T-helper 2 cell (primary cell): ENCODE measurements around the gene SDK1.
"Not testable (repeated sequence)": the region's sequence is repeated elsewhere in the genome, so short reads cannot be mapped to it uniquely, and the experiment has no call there.

Experiments
- DNase-seq, 5 experiments: peaks; one replicate each; pipeline versions ENCODE4 v3.0.0 to v3.0.0-alpha.2; 2012 to 2022

The SDK1 gene

DNA sequence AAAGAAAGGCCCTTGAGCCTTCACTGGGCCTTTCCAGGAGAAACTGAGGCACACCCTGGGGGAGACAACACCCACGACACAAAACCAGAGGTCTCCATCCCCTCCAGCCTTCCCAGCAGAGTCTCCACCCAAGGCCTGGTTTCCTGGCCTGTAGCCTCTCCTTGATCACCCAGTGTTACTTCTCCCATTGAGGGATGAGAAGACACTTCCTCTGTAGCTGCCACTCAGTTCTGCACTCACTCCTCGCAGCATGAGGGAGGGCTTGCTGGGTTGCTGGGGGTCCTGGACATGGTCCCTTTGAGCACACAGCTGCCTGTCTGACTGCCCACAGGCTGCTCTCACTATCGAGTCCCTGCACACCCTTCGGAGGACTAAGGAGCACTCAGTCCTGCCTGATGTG, 943.0 kb downstream of the SDK1 start:
- DNase-seq = no peak

DNA sequence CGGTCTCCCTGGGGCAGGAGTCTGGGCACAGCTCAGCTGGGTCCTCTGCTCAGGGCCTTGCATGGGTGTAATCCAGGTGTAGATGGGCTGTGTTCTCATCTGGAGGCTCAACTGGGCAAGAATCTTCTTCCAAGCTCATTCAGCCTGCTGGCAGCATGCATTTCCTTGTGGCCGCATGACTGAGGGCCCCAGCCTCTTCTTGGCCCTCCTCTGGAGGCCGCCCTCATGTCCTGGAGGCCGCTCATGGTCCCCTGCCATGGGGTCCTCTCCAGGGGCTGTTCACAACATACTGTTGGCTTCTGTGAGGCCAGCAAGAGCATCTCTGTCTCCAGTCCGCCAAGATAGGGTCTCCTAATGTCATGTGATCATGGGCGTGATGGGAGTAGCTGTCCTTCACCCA, 943.6 kb downstream of the SDK1 start:
- no peak for DNase-seq

DNA sequence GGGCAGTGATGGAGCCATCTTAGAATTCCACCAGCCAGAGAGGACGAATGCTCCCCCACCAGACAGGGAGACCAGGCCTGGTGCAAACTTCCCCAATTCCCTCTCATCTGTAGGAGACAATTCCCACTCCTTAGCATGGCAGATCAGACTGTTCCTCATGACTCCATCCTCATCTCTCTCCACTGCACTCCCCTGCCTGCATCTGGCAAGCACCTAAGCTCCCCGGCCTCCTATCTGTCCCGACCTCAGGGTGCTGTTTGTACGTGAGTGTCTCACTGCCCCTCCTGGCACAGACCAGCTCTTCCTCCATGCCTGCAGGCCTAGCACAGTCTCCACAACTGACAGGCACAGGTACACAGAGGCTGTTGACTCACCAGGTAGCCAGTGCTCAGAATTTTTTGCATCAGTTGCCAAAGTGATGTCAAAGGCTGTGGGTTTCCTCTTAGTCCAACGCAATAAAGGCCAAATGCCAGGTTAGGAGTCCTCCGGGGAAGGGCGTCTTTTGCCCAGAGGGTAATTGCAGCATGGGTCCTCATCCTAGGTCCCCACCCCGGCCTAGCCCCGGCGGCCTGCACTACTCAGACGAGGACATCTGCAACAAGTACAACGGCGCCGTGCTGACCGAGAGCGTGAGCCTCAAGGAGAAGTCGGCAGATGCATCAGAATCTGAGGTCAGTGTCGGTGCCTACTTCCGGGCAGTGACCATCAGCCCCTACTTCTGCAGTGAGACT, 944.2 kb downstream of the SDK1 start:
- DNase-seq = no peak

DNA sequence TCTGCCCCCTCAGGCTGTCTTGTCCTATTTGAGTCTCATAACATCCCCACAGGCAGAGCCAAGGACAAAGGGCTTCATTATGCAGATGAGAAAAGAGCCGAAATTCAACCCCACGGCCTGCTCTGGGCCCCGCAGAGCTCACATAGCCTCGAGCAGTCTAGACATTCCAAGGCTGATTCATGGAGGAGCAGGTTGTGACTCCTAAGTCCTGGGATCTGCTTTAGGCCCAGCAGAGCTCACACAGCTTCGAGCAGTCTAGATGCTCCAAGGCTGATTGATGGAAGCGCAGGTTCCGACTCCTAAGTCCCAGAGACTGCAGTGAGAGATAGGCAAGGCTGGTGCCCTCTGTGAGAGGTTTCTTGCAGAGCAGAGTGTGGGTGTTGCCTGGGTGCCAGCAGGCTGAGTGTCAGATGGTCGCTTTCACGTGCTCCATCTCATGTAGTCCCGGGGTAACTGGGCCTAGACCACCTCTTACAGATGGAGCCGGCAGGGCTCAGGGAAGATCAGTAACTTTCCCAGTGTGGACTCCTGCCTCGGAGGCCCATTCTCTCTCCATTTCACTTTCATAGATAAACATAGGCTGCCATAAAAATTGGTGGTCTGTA, 944.9 kb downstream of the SDK1 start:
- DNase-seq = no peak

DNA sequence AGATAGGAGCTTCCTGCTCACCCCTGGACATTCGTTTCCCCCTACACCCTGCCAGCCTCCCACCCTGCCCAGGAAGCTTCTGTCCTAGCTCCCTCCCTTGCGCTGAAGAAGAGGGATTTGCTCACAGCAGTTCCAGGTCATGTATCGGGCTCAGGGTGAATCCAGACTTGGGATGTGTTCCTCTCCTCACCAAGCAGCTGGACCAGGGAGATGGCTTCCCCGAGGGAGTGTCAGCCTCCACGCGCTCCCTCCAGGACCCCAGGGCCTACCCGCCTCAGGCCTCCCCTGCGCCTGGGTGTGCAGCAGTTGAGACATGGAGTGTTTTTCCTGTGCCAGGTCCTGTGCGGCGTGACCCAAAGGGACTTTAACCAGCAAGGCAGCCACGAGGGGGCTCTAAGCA, 945.5 kb downstream of the SDK1 start:
- no peak for DNase-seq

DNA sequence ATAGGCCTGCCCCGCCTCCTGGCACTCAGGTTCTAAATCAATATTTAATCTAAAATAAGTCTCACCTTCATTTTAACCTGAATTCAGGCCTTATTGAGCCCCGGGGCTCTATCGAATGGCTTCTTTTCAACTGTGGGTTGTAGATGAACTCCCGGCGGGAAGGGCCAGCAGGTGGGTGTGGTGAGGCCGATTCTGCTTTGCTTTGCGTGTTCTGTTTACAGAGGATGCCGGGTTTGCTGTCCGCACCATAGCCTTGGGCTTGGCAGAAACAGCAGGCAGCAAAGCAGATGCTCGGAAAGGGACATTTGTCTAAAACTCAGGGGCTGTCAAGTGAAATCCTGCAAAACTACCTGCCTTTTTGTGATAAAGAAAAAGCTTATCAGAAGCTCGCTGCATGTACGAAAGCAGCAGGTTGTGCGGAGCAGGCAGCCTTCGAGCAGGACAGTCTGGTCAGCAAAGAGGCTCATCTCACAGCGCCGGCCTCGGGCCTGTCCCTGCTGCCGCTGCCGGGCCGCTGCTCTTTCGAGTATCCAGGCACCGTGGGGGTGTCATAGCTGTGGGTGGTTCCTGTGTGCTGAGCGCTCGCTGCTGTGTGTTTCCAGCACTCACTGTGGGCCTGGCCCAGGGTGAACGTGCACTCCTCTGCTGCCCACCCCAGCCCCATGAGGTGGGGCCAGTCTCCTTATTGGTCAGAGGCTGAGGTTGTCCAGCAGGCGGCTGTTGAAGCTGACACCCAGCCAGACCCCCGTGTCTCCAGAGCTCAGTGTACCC, 946.2 kb downstream of the SDK1 start:
- DNase-seq = no peak

DNA sequence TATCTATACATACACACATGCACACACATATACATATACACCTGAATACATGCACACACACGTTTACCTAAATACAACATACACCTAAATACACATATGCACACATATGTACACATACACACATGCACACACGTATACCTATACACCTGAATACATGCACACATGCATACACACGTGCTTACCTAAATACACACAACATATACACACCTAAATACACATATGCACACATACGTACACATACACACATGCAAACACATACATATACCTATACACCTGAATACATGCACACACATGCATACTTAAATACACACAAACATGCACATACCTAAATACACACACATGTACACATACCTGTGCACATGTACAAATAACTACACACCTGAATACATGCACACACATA, 947.2 kb downstream of the SDK1 start:
- no peak for DNase-seq

DNA sequence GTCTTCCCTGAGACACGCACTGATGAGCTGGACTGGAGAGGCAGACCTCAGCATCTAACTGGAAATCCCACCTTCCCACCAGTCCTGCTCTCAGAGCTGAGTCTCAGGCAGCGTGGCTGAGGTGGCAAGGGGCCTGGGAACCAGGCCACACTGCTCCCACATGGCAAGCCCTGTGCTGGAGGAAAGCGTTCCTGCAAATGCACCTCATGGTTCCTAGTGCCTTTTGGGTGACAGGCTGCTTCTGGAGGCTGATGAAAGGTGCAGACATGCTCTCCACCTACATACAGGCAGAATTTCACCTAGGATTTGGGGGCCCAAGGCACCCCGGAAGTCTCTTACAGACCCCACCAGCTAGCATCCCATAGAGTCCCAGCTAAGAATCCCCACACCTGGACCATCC, 948.2 kb downstream of the SDK1 start:
- DNase-seq = no peak

DNA sequence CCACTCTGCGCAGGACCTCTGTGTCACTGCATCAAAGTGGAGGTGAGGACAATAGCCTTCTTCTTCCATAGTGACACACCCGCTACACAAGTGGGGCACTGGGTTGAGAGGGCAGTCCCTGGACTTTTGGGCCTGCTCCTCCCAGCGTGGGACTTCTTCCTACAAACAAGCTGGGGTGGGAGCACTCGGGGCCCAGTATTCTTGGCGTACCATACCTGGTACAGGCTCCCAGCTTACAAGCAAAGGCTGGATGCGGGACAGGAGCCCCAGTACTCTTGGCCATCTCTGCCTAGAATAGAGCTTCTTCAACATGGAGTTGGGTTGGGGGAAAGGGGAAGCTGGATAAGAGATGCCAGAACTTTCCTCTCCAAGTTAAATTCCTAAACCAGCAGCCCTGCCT, 954.3 kb downstream of the SDK1 start:
- no peak for DNase-seq

DNA sequence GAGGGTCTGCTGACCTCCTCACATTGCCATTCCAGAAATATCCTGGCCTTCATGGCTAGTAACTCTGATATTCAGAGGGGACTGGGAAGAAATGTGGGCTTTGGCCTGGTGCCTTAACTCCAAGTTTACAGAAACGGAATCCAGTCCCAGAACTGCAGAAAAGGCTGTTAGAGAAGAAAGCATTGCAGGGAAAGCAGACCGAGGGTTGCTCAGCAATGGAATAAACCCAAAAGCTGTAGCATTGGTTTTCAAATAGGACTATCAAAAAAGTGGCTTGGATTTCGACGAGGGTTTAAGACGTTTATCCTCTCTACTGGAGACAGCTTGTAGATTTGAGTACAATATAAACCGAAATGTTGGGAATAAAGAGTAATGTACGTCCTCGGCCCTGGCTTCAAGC, 955.2 kb downstream of the SDK1 start:
- DNase-seq = no peak

DNA sequence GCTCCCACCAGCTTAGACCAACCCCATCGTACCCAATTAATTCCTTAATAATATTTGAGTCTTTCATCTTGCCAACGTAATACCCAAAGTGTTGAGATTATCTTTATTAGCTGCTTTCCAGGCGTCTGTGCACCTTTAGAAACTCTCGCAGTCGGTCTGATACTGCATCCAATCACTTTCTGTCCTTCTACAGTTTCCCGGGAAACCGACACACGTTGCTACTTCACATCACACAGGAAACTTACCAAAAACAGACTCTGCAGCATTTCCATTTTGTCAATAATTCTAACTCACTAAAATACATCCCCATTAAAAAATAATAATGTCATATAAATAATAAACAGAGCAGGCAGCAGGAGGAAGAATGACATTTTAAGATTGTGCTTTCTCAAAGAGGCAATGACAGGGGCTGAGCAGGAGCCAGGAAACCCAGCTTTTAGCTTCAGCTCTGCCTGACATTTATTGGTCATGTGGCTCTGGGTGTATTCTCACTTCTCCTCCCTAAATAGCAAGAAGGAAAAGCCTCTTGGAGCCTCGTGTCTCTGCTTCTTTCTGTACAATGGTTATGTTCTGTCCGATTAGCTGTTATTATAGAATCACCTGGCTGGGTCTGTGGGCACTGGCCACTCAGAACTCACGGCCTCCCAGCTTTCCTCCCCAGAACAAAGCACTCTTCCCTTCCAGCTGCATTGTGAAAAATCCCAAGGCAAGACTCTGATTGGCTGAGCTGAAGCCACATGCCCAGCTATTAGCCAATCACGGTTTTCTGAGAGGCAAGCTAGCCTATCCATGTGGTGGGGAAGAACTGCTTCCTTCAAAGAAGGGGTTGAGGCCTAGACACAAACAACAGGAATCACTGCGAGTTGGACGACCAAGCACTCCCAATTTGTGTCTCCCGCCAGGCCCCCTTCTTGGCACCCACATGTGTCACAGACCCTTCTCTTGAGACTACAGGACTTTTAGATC, 956.4 kb downstream of the SDK1 start:
- no peak for DNase-seq

DNA sequence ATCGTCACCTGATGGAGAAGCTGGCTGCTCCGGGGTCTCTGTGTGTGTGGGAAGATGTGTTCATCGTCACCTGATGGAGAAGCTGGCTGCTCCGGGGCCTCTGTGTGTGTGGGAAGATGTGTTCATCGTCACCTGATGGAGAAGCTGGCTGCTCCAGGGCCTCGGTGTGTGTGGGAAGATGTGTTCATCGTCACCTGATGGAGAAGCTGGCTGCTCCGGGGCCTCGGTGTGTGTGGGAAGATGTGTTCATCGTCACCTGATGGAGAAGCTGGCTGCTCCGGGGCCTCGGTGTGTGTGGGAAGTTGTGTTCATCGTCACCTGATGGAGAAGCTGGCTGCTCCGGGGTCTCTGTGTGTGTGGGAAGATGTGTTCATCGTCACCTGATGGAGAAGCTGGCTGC, 959.1 kb downstream of the SDK1 start:
- not testable (repeated sequence) for DNase-seq

DNA sequence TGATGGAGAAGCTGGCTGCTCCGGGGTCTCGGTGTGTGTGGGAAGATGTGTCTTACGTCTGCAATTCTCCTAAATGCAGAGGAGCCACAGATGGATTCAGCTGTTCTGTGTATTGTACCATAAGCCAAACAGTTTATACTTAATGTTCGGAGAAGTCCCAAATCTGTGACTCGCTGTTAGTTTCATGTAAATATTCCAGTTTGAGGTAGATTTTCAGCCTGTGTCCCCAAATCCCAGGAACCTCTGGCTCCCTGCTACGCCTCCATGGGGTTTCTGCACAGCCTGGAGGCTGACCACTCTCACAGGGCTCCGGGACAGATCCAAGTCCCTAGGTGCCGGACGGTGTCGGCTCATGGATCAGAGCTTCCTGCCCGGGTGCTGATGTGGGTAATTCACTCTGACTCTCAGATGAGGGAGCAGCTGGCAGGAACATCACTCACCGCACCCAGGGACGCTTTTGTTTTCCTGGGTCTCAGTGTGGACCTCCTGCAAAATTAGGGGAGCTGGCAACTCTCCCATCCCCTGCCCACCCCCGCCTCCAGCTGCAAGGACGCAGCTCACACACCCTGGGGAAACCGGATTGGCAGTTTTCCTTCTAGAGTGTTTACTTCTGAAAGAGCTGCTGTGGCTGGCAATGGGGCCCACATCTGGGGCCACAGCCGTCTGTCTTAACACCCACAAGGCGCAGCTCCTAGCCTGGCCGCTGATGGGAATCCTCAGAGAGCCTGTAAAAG, 960.0 kb downstream of the SDK1 start:
- DNase-seq = no peak

DNA sequence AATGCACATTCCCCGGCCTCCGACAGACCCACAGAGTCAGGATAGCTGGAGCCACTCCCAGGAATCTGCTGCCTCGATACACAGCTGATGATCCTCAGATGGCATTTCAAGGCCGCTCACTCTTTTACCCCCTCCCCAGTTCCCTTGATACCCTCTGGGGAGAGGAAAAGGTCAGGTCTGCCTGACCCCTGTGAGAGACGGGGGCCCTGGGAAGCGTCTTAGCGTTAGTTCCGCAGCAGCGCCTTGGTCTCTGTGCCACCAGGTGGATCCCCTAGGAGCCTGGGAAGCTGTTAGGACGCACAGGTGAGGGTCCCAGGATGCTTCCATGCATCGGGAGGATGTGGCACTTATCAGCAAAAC, 960.5 kb downstream of the SDK1 start:
- no peak for DNase-seq

DNA sequence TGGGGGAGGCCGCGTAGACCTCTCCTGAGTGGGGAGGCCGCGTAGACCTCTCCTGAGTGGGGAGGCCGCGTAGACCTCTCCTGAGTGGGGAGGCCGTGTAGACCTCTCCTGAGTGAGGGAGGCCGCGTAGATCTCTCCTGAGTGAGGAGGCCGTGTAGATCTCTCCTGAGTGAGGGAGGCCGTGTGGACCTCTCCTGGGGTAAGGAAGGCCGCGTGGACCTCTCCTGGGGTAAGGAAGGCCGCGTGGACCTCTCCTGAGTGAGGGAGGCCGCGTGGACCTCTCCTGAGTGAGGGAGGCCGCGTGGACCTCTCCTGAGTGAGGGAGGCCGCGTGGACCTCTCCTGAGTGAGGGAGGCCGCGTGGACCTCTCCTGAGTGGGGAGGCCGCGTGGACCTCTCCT, 963.2 kb downstream of the SDK1 start:
- DNase-seq = not testable (repeated sequence)

DNA sequence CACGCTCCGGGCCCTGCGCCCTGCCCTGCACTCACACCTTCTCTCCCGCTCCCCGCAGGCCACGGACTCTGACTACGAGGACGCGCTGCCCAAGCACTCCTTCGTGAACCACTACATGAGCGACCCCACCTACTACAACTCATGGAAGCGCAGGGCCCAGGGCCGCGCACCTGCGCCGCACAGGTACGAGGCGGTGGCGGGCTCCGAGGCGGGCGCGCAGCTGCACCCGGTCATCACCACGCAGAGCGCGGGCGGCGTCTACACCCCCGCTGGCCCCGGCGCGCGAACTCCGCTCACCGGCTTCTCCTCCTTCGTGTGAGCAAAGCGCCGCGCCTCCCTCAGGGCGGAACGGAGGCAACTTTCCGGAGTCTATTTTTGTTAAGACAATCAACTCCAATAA, 964.0 kb downstream of the SDK1 start:
- no peak for DNase-seq

DNA sequence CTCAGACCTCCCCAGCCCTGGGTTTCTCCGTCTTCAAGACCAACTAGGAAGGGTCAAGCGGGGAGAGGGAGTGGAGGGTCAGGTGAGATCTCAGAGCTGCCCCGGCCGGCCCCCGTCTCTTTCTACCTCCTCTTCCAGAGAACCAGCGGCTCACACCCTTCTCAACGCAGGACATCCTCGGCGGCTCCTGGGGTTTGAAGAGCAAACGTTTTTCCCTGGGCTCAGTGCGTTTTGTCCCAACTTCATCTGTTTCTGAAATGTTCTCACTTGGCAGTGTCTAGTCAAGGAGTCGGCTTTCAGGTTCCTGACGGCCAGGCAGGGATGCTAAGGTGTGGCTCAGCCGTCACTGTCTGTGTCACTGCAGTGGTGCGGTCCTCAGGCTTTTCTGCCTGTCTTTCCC, 964.6 kb downstream of the SDK1 start:
- DNase-seq = no peak

DNA sequence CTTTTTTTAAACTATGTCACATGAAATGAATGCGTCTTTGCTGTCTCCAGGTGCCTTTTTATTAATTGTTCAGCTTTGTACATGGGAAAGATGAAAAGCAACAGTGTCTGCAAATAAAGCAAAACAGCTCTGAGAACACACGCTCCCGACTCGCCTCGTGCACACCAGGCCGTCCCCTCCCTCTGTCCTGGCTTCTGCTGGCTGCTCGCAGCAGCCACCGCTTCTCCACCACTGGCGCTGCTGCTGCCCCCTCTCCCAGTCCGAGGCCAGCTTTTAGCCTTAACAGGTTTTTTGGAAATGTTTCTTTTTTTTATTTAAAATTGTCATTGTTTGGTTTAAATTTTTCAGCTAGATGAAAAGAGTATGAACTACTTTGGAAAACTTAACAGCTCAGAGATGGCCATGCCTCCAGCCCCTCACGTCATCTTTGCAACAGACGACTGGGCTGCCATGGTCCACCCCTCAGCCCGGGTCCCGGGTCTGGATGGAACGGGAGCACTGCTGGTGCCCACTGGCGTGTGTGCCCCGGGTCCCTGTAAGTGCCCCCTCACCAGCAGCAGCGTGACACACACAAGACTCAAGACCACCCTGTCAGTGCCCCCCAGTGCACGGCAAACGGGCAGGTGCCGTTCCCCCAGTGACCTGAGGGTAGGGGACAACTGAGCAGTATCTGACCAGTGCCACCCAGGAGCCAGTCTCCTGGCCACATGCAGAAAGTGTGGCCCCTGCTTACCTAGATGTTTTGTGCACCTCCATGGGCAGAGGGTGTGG, 965.4 kb downstream of the SDK1 start:
- DNase-seq = no peak

DNA sequence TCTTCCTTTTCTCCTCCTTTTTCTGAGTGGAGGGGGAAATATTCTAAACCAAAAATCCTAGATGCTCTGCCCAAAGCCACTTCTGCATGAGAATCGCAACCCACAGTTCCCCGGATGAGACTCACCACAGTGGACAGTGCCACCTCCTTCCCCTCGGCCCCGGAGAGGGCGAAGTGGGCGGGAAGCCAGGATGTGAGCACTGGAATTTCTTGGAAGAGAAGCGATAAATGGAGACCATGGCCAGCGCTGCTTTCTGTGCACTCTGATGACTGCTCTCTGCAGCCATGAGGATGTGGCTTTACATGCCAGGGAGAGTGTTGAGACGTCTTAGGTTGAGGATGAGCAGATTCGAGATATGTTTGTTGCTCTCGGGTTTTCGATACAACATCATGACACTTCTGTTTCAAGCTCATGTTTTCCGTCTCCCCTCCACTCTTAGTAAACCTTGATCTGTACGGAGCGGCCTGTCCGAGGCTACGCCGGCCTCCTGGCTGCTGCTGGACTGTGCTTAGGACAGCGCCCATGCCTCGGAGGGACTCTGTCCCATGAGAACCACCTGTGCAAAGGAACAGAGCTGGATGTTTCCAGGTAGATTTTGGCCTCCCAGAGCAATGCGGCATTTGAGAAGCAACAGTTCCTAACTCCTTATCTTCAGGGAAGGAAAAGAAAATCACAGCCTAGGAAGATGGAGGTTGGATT, 966.4 kb downstream of the SDK1 start:
- DNase-seq = no peak

DNA sequence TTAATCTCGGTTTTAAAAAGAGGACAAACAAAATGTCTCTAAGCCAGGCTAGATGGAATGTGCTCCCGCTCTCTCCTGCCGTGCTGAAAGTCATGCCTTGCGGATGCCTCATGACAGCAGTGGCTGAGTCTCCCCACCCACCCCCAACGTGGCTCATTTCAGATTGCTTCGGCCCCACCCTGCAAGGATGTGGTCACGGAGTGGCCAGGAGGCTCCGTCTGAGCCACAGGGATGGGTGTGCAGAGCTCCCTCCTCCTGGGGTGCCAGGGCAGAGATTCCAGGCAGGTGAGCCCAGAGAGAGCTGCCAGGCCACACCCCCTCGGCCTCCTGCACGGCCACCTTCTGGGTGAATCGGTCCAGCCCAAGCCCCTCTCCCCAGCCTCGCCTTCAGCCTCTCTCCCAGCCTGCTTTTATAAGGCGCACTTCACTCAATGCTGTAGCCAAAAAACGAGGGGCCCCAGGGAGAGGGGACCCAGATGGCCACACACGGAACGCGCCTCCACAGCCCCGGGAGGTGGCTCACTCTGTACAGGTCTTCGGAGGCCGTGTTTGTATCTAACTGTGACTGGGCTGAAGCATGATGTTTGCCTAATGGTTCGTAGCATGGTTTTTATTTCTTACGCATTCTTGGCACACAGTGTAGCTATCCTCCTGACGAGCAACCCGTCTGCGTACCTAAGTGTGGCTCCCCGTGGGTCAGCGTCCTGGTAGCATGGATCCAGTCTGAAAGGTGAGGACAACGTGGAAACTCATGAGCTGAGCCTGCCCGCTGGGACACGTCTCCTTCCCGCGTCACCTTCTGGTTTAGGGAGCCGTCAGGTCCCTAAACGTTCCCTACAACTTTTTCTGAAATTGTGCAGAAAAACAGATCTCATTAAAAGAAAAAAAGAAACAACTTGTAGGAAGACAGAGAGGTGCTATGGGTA, 967.3 kb downstream of the SDK1 start:
- DNase-seq = no peak
